Non-pigmented ciliary epithelial cell (primary cell): ENCODE measurements around the gene CELSR1.

ENCODE experiments used
- DNase-seq: peaks from one replicate; pipeline ENCODE4 v3.0.0-alpha.2; 2010; ENCODE audit warnings: low read depth

Gene CELSR1

GRCh38 chr22:46574993-46575910 lies 37.8 kb upstream of the CELSR1 start:
- no peak for DNase-seq

GRCh38 chr22:46574438-46574992 lies 37.1 kb upstream of the CELSR1 start:
- no peak for DNase-seq

- no peak for DNase-seq
Observed at GRCh38 chr22:46573781-46574437, 36.5 kb upstream of the CELSR1 start.

- no peak for DNase-seq
Observed at GRCh38 chr22:46572911-46573780, 35.7 kb upstream of the CELSR1 start.

GRCh38 chr22:46571642-46572250 lies 34.3 kb upstream of the CELSR1 start:
- DNase-seq: no peak

GRCh38 chr22:46569848-46570695 lies 32.7 kb upstream of the CELSR1 start:
- DNase-seq: no peak

- no peak for DNase-seq
Observed at GRCh38 chr22:46569055-46569847, 31.8 kb upstream of the CELSR1 start.

GRCh38 chr22:46568102-46568809 lies 30.8 kb upstream of the CELSR1 start:
- no peak for DNase-seq

- DNase-seq: no peak
Observed at GRCh38 chr22:46567471-46567870, 30.1 kb upstream of the CELSR1 start.

GRCh38 chr22:46564084-46564714 lies 26.8 kb upstream of the CELSR1 start:
- no peak for DNase-seq

GRCh38 chr22:46563381-46564083 lies 26.1 kb upstream of the CELSR1 start:
- no peak for DNase-seq

- DNase-seq: no peak
Observed at GRCh38 chr22:46561435-46561905, 24.1 kb upstream of the CELSR1 start.

- no peak for DNase-seq
Observed at GRCh38 chr22:46560696-46561295, 23.4 kb upstream of the CELSR1 start.

GRCh38 chr22:46557736-46558480 lies 20.5 kb upstream of the CELSR1 start:
- DNase-seq: no peak

- DNase-seq: no peak
Observed at GRCh38 chr22:46556775-46557174, 19.4 kb upstream of the CELSR1 start.

- DNase-seq: no peak
Observed at GRCh38 chr22:46553189-46553588, 15.8 kb upstream of the CELSR1 start.

- no peak for DNase-seq
Observed at GRCh38 chr22:46551996-46552395, 14.6 kb upstream of the CELSR1 start.
